GM23338 (cell line): ENCODE measurements around the gene ZNF438. TPM values are rescaled to one million over a fixed set of nuclear protein-coding genes. Genes with fewer than 3 reads are reported as not detected.

Experiments used
- ATAC-seq: fragments of 200-7000 bp; cut with Tn5 transposase; 3 replicates; pipeline ENCODE4 v1.9.1; 2020
- DNase-seq: peaks from one replicate; pipeline ENCODE4 v3.0.0-alpha.2; 2015; ENCODE audit warnings: low spot score
- H2AFZ ChIP-seq: fragments of 200-600 bp; sonication (generic); 2 replicates; pipeline ENCODE4 v1.8.0; 2016; ENCODE audit warnings: antibody characterized with exemption, mild to moderate bottlenecking, moderate library complexity
- H3F3A ChIP-seq: fragments of 200-600 bp; sonication (generic); replicated peaks from 2 replicates; pipeline ENCODE4 v1.8.0; 2017; ENCODE audit warnings: antibody characterized with exemption, mixed run types, low read depth
- H3K27ac ChIP-seq: fragments of 200-600 bp; sonication (generic); 2 replicates; pipeline ENCODE4 v1.6.1; 2016; ENCODE audit warnings: low read depth
- H3K27me3 ChIP-seq: fragments of 200-600 bp; sonication (generic); 2 replicates; pipeline ENCODE4 v1.8.0; 2016; ENCODE audit warnings: mild to moderate bottlenecking, mixed run types, moderate library complexity; ENCODE audit not compliant: insufficient read depth
- H3K36me3 ChIP-seq: fragments of 200-600 bp; sonication (generic); 2 replicates; pipeline ENCODE4 v1.8.0; 2016; ENCODE audit warnings: mild to moderate bottlenecking; ENCODE audit not compliant: insufficient read depth
- H3K4me1 ChIP-seq: fragments of 200-600 bp; sonication (generic); 2 replicates; pipeline ENCODE4 v1.8.0; 2016; ENCODE audit warnings: mild to moderate bottlenecking, moderate library complexity; ENCODE audit not compliant: insufficient read depth
- H3K4me2 ChIP-seq: fragments of 200-600 bp; sonication (generic); 2 replicates; pipeline ENCODE4 v1.7.1; 2017; ENCODE audit warnings: mixed run types
- H3K4me3 ChIP-seq: fragments of 200-600 bp; sonication (generic); 2 replicates; pipeline ENCODE4 v1.6.1; 2016; ENCODE audit warnings: mixed run types
- H3K79me2 ChIP-seq: fragments of 200-600 bp; sonication (generic); replicated peaks from 2 replicates; pipeline ENCODE4 v1.8.0; 2017; ENCODE audit warnings: mild to moderate bottlenecking; ENCODE audit not compliant: insufficient read depth
- H3K9me2 ChIP-seq: fragments of 200-600 bp; sonication (generic); 2 replicates; pipeline ENCODE4 v1.8.0; 2017; ENCODE audit not compliant: insufficient read depth
- H4K20me1 ChIP-seq: fragments of 200-600 bp; sonication (generic); replicated peaks from 2 replicates; pipeline ENCODE4 v1.8.0; 2017; ENCODE audit warnings: mild to moderate bottlenecking; ENCODE audit not compliant: insufficient read depth
- H3K27ac Mint-ChIP-seq: 2 replicates; pipeline ENCODE4 v1.8.0; 2020; ENCODE audit warnings: inconsistent platforms, mild to moderate bottlenecking, moderate library complexity, mixed read lengths
- H3K27me3 Mint-ChIP-seq: 3 replicates; pipeline ENCODE4 v1.8.0; 2022; ENCODE audit warnings: low read depth, mild to moderate bottlenecking, moderate library complexity, mixed read lengths, inconsistent platforms; ENCODE audit not compliant: insufficient read depth, poor library complexity
- H3K36me3 Mint-ChIP-seq: 3 replicates; pipeline ENCODE4 v1.8.0; 2021; ENCODE audit warnings: low read depth, mild to moderate bottlenecking, inconsistent platforms, moderate library complexity, mixed read lengths
- H3K4me1 Mint-ChIP-seq: 3 replicates; pipeline ENCODE4 v1.8.0; 2020; ENCODE audit warnings: mild to moderate bottlenecking, inconsistent platforms, mixed read lengths
- H3K4me3 Mint-ChIP-seq: 3 replicates; pipeline ENCODE4 v1.8.0; 2021; ENCODE audit warnings: moderate library complexity, mild to moderate bottlenecking, inconsistent platforms, mixed read lengths
- H3K9me3 Mint-ChIP-seq: 3 replicates; pipeline ENCODE4 v1.8.0; 2020; ENCODE audit warnings: moderate library complexity, mild to moderate bottlenecking, inconsistent platforms, mixed read lengths
- CREB1 ChIP-seq: fragments of 250-450 bp; sonication (Bioruptor Pico); IDR thresholded peaks from 2 replicates; pipeline ENCODE4 v1.5.0; 2020; ENCODE audit warnings: low read depth, mild to moderate bottlenecking, moderate library complexity
- CTCF ChIP-seq, 2 experiments: fragments of 200-600 bp in 1 of 2; sonication (generic) in 1 of 2; conservative IDR thresholded peaks; 2 replicates each; pipeline versions ENCODE4 v1.5.1 to v1.6.1; 2016 to 2017; ENCODE audit warnings: antibody characterized with exemption in 2 of 2, low read depth in 2 of 2, mild to moderate bottlenecking in 2 of 2, moderate library complexity in 1 of 2
- EZH2 ChIP-seq: fragments of 200-600 bp; sonication (generic); IDR thresholded peaks from one replicate; pipeline ENCODE4 v1.8.0; 2017; ENCODE audit warnings: antibody characterized with exemption, mild to moderate bottlenecking, low read depth; ENCODE audit not compliant: unreplicated experiment
- EZH2phosphoT487 ChIP-seq: fragments of 200-600 bp; sonication (generic); IDR thresholded peaks from one replicate; pipeline ENCODE4 v1.8.1; 2018; ENCODE audit warnings: antibody characterized with exemption; ENCODE audit not compliant: unreplicated experiment
- JUNB ChIP-seq: IDR thresholded peaks from one replicate; pipeline ENCODE4 v1.6.1; 2016; ENCODE audit warnings: antibody characterized with exemption; ENCODE audit not compliant: unreplicated experiment
- NANOG ChIP-seq: IDR thresholded peaks from 2 replicates; pipeline ENCODE4 v1.6.1; 2016; ENCODE audit warnings: antibody characterized with exemption, borderline replicate concordance
- POLR2AphosphoS5 ChIP-seq: IDR thresholded peaks from 2 replicates; pipeline ENCODE4 v1.6.1; 2016; ENCODE audit warnings: antibody characterized with exemption, low read depth
- REST ChIP-seq: IDR thresholded peaks from one replicate; pipeline ENCODE4 v1.6.1; 2018; ENCODE audit warnings: antibody characterized with exemption; ENCODE audit not compliant: unreplicated experiment
- STAT1 ChIP-seq: IDR thresholded peaks from one replicate; pipeline ENCODE4 v1.6.1; 2016; ENCODE audit warnings: antibody characterized with exemption; ENCODE audit not compliant: unreplicated experiment
- ZNF114 ChIP-seq: fragments of 250-450 bp; sonication (Bioruptor Pico); IDR thresholded peaks from 2 replicates; pipeline ENCODE4 v1.5.0; 2020; ENCODE audit warnings: mild to moderate bottlenecking, moderate library complexity
- ZNF331 ChIP-seq: fragments of 250-450 bp; sonication (Bioruptor Pico); IDR thresholded peaks from 2 replicates; pipeline ENCODE4 v1.5.0; 2020; ENCODE audit warnings: low read depth, mild to moderate bottlenecking, moderate library complexity
- polyA plus RNA-seq: library from polyadenylated mRNA; unstranded; fragments of >200 nt; fragmentation: Nextera tagmentation; extraction: Ambion mirVana; gene quantifications from 2 replicates; pipeline ENCODE4 v1.2.1, GENCODE V29; 2016
- total RNA-seq: library from RNA; depleted of rRNA; stranded (reverse); fragments of >200 nt; shearing (Covaris generic); gene quantifications from 2 replicates; pipeline ENCODE4 v1.2.3, GENCODE V29; 2014
- TF ChIP-seq, protein P1 (sequence below): fragments of 250-450 bp; sonication (Bioruptor Pico); IDR thresholded peaks from 2 replicates; pipeline ENCODE4 v1.5.0; 2020; ENCODE audit warnings: mild to moderate bottlenecking, moderate library complexity
- TF ChIP-seq, protein P2 (sequence below): IDR thresholded peaks from 2 replicates; pipeline ENCODE4 v1.6.1; 2016; ENCODE audit warnings: antibody characterized with exemption

Gene ZNF438
- total and polyA plus RNA-seq, 2 experiments from 2014 or later, result 0.91 to 0.94 TPM

DNA sequence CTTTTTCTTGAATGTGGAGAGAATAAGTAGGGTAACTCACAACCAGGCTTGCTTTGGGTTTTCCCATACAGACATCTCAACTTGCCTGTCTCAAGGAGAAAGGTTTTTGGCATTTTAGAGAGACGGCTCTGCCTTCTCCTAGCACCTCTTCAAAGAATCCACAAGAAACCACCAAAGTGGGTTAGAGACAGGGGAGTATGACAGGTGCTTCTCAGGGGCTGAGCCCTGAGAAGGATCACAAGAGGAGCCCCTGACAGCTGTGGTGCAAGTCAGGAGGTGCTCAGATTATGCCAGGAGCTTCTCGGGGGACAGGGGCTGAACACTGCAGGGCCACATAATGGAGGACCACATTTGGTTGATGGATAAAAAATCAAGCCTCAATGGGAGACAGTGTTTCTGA lies 231.3 kb downstream of the ZNF438 start:
- no peaks in the 10 kb centered on the region; the same call in 2 of the 3 replicates for H3K36me3 Mint-ChIP-seq
- no peak for TF ChIP-seq STAT1
- no peak for TF ChIP-seq NANOG
- TF ChIP-seq JUNB, result no peak
- TF ChIP-seq POLR2AphosphoS5, result no peak
- no peak for TF ChIP-seq EZH2
- no peak for TF ChIP-seq EZH2phosphoT487
- no peak for TF ChIP-seq REST
- no peak for TF ChIP-seq CREB1 (CRISPR knock-in tag)
- TF ChIP-seq ZNF114, result no peak
- no peak for TF ChIP-seq ZNF331 (CRISPR knock-in tag)
- TF ChIP-seq CTCF (conservative IDR thresholded peaks at IDR 0.05; ENCODE audit: low read depth in 2 of 2), result no peak
- TF ChIP-seq, protein P1, sequence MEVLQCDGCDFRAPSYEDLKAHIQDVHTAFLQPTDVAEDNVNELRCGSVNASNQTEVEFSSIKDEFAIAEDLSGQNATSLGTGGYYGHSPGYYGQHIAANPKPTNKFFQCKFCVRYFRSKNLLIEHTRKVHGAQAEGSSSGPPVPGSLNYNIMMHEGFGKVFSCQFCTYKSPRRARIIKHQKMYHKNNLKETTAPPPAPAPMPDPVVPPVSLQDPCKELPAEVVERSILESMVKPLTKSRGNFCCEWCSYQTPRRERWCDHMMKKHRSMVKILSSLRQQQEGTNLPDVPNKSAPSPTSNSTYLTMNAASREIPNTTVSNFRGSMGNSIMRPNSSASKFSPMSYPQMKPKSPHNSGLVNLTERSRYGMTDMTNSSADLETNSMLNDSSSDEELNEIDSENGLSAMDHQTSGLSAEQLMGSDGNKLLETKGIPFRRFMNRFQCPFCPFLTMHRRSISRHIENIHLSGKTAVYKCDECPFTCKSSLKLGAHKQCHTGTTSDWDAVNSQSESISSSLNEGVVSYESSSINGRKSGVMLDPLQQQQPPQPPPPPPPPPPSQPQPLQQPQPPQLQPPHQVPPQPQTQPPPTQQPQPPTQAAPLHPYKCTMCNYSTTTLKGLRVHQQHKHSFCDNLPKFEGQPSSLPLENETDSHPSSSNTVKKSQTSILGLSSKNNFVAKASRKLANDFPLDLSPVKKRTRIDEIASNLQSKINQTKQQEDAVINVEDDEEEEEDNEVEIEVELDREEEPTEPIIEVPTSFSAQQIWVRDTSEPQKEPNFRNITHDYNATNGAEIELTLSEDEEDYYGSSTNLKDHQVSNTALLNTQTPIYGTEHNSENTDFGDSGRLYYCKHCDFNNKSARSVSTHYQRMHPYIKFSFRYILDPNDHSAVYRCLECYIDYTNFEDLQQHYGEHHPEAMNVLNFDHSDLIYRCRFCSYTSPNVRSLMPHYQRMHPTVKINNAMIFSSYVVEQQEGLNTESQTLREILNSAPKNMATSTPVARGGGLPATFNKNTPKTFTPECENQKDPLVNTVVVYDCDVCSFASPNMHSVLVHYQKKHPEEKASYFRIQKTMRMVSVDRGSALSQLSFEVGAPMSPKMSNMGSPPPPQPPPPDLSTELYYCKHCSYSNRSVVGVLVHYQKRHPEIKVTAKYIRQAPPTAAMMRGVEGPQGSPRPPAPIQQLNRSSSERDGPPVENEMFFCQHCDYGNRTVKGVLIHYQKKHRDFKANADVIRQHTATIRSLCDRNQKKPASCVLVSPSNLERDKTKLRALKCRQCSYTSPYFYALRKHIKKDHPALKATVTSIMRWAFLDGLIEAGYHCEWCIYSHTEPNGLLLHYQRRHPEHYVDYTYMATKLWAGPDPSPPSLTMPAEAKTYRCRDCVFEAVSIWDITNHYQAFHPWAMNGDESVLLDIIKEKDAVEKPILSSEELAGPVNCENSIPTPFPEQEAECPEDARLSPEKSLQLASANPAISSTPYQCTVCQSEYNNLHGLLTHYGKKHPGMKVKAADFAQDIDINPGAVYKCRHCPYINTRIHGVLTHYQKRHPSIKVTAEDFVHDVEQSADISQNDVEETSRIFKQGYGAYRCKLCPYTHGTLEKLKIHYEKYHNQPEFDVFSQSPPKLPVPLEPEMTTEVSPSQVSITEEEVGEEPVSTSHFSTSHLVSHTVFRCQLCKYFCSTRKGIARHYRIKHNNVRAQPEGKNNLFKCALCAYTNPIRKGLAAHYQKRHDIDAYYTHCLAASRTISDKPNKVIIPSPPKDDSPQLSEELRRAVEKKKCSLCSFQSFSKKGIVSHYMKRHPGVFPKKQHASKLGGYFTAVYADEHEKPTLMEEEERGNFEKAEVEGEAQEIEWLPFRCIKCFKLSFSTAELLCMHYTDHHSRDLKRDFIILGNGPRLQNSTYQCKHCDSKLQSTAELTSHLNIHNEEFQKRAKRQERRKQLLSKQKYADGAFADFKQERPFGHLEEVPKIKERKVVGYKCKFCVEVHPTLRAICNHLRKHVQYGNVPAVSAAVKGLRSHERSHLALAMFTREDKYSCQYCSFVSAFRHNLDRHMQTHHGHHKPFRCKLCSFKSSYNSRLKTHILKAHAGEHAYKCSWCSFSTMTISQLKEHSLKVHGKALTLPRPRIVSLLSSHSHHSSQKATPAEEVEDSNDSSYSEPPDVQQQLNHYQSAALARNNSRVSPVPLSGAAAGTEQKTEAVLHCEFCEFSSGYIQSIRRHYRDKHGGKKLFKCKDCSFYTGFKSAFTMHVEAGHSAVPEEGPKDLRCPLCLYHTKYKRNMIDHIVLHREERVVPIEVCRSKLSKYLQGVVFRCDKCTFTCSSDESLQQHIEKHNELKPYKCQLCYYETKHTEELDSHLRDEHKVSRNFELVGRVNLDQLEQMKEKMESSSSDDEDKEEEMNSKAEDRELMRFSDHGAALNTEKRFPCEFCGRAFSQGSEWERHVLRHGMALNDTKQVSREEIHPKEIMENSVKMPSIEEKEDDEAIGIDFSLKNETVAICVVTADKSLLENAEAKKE, result no peak
- TF ChIP-seq, protein P2, sequence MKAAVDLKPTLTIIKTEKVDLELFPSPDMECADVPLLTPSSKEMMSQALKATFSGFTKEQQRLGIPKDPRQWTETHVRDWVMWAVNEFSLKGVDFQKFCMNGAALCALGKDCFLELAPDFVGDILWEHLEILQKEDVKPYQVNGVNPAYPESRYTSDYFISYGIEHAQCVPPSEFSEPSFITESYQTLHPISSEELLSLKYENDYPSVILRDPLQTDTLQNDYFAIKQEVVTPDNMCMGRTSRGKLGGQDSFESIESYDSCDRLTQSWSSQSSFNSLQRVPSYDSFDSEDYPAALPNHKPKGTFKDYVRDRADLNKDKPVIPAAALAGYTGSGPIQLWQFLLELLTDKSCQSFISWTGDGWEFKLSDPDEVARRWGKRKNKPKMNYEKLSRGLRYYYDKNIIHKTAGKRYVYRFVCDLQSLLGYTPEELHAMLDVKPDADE, result no peak
- peaks cover 2% of the 10 kb centered on the region for H3K27me3 Mint-ChIP-seq
- H3K27me3 ChIP-seq, result no peaks in the 10 kb centered on the region
- H2AFZ ChIP-seq, result no peak overlapping the region
- no peak overlapping the region for H3K27ac Mint-ChIP-seq
- H3K79me2 ChIP-seq, result no peaks in the 10 kb centered on the region
- no peaks in the 10 kb centered on the region for H3K4me1 ChIP-seq
- no peak for ATAC-seq
- no peaks in the 10 kb centered on the region for H3K9me2 ChIP-seq
- no peak overlapping the region for H3K27ac ChIP-seq
- H3K4me1 Mint-ChIP-seq, result no peaks in the 10 kb centered on the region
- H3F3A ChIP-seq, result no peaks in the 10 kb centered on the region
- no peak for DNase-seq
- no peak overlapping the region for H3K4me2 ChIP-seq
- H3K9me3 Mint-ChIP-seq, result peaks cover 9% of the 10 kb centered on the region
- H4K20me1 ChIP-seq, result no peaks in the 10 kb centered on the region
- no peaks in the 10 kb centered on the region for H3K36me3 ChIP-seq
- H3K4me3 ChIP-seq, result no peak overlapping the region
- no peak overlapping the region for H3K4me3 Mint-ChIP-seq
